ENCODE measurements around the gene BLOC1S6.

Gene BLOC1S6, protein sequence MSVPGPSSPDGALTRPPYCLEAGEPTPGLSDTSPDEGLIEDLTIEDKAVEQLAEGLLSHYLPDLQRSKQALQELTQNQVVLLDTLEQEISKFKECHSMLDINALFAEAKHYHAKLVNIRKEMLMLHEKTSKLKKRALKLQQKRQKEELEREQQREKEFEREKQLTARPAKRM

DNA sequence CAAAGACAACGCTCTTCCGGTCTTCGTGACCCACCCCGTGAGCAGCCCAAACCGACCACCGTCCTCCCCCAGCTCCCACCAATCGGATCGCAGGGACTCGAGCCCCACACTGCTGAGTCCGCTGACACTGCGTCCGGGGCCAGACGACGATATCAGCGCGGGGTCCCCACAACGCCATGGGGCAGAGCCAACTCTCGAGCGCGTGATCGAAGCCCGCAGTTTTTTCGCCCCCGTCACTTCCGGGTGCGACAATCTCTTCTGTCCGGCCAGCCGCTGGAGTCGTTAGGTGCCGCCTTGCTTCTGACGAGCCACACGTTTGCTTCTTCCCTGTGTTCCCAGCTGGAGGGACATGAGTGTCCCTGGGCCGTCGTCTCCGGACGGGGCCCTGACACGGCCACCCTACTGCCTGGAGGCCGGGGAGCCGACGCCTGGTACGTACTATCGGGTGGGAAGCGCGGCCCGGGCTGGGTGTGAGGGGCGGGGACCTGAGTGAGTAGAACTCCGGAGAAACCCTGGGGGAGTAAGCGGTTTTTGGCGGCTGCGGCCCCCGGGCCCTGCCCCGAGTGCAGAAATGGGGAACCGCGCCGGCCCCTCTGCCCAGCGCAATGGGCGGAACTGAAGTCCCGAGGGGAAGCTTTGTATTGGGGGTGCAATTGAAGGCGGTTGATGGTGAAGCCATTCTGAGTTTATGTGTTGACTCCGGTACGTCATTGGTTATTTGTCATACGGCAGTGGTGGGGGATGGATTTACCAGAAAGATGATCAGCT lies at the start of gene BLOC1S6:
TSS of gene BLOC1S6 (plus strand) at position 285 of the 768 bp plus-strand sequence. CDS start at position 350, 65 bp downstream.
- DNase-seq (ENCODE audit: low spot score), result peak; percentile 78
- TF ChIP-seq, protein P1, sequence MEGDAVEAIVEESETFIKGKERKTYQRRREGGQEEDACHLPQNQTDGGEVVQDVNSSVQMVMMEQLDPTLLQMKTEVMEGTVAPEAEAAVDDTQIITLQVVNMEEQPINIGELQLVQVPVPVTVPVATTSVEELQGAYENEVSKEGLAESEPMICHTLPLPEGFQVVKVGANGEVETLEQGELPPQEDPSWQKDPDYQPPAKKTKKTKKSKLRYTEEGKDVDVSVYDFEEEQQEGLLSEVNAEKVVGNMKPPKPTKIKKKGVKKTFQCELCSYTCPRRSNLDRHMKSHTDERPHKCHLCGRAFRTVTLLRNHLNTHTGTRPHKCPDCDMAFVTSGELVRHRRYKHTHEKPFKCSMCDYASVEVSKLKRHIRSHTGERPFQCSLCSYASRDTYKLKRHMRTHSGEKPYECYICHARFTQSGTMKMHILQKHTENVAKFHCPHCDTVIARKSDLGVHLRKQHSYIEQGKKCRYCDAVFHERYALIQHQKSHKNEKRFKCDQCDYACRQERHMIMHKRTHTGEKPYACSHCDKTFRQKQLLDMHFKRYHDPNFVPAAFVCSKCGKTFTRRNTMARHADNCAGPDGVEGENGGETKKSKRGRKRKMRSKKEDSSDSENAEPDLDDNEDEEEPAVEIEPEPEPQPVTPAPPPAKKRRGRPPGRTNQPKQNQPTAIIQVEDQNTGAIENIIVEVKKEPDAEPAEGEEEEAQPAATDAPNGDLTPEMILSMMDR (IDR thresholded peaks at IDR 0.05; ENCODE audit: extremely low read depth, missing control alignments), result no peak

DNA sequence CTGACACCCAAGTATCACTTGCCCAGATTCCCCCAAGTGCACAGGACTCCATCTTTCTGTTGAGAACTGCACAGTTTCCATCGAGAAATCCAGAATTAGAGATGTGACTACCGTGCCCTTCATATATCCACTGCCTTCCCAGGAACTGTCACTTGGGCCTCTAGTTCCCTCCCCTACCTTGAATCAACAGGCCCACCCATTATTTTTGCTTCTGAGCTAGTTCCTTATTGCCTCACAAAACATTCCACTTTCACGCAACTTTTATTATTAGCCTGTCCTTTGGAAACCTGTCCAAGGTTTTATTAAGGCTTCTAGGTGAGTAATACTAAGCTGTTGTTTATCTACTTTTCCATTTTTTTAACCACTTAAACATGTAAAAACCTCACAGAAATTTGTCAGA lies 47.5 kb upstream of the BLOC1S6 start:
- TF ChIP-seq, protein P1 (IDR thresholded peaks at IDR 0.05; ENCODE audit: extremely low read depth, missing control alignments), result no peak
- DNase-seq (ENCODE audit: low spot score), result no peak

DNA sequence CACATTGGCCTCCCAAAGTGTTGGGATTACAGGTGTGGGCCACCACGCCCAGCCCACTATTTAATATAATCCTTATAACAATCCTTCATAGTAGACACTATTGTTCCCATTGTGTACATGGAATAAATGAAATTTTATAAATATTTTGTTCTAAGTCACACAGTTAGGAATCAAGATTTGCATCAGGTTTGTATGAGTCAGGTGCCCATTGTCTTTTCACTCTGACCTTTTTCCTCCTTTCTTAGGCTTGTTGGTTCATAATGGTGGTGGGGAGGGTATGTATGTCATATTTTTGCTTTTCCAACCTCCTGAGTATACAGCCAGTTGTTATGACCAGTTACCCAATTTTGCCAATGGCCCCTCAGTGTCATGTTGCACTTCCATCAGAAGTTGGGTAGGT lies 46.6 kb upstream of the BLOC1S6 start:
- TF ChIP-seq, protein P1 (IDR thresholded peaks at IDR 0.05; ENCODE audit: extremely low read depth, missing control alignments), result no peak
- DNase-seq (ENCODE audit: low spot score), result no peak

DNA sequence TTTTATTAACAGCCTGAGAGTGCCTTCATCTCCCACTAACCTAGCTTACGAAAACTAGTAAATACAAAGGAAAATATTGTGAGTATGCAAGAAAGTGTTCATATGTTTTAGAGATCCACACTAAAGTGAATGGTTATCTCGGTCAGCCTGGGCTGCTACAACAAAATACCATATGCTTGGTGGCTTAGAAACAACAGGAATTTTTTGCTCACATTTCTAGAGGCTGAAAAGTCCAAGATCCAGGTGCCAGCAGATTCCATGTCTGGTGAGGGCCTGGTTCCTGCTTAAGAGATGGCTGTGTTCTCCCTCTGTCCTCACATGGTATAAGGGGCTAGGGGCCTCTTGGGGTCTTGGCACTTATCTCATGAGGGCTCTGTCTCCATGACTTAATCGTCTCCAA lies 44.1 kb upstream of the BLOC1S6 start:
- DNase-seq (ENCODE audit: low spot score), result no peak
- TF ChIP-seq, protein P1 (IDR thresholded peaks at IDR 0.05; ENCODE audit: extremely low read depth, missing control alignments), result no peak

DNA sequence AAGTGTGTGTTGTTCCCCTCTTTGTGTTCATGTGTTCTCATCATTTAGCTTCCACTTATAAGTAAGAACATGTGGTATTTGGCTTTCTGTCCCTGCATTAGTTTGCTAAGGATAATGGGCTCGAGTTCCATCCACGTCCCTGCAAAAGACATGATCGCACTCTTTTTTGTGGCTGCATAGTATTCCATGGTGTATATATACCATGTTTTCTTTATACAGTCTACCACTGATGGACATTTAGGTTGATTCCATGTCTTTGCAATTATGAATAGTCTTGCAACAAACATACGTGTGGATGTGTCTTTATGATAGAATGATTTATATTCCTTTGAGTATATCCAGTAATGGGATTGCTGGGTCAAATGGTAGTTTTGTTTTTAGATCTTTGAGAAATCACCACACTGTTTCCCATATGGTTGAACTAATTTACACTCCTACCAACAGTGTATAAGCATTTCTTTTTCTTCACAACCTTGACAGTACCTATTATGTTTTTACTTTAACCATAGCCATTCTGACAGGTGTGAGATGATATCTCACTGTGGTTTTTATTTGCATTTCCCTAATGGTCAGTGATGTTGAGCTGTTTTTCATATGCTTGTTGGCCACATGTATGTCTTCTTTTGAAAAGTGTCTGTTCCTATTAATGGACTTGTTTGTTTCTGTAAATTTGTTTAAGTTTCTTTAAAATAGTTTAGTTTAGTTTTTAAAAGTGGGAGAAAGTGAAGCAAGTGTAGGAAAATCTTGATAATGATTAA lies 42.7 kb upstream of the BLOC1S6 start:
- TF ChIP-seq, protein P1 (IDR thresholded peaks at IDR 0.05; ENCODE audit: extremely low read depth, missing control alignments), result no peak
- DNase-seq (ENCODE audit: low spot score), result no peak

DNA sequence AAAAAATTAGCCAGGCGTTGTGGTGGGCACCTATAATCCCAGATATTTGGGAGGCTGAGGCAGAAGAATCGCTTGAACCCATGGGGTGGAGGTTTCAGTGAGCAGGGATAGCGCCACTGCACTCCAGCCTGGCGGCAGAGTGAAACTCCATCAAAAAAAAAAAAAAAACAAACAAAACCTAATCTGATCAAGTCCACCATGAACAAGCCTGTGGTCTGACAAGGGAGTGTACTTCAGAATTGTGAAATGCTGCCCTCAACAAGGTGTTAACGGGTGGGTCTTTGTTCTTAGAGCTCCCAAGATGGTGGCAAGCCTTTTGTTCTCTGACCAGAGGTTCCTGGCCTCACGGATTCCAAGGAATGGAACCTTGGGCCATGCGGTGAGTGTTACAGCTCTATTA lies 40.4 kb upstream of the BLOC1S6 start:
- DNase-seq (ENCODE audit: low spot score), result no peak

More for the DNA sequence above, 40.4 kb upstream of the BLOC1S6 start:
- TF ChIP-seq, protein P1 (IDR thresholded peaks at IDR 0.05; ENCODE audit: extremely low read depth, missing control alignments), result no peak

All from GM20000 (cell line).